HG02938 (cell line): ENCODE results near the gene NF1.
"Not testable (repeated sequence)": the region's sequence is repeated elsewhere in the genome, so short reads cannot be mapped to it uniquely, and the experiment has no call there.

ENCODE experiments used
- ATAC-seq: cut with Tn5 transposase; IDR thresholded peaks from one replicate; pipeline ENCODE4 v1.9.1; 2021; ENCODE audit warnings: mild to moderate bottlenecking, moderate library complexity; ENCODE audit not compliant: unreplicated experiment

The NF1 gene

GRCh38 chr17:31094600-31095235 is at the start of gene NF1:
NF1 (plus strand) TSS chr17:31094977; CDS start chr17:31095310, 333 bp downstream.
- ATAC-seq = peak; percentile 79

- ATAC-seq = not testable (repeated sequence)
Measured at GRCh38 chr17:31046856-31047425, 47.8 kb upstream of the NF1 start.

GRCh38 chr17:31048142-31048541 is 46.6 kb upstream of the NF1 start:
- ATAC-seq = no peak

- ATAC-seq = no peak
Measured at GRCh38 chr17:31048780-31049179, 46.0 kb upstream of the NF1 start.

- ATAC-seq = no peak
Measured at GRCh38 chr17:31050948-31051347, 43.8 kb upstream of the NF1 start.

GRCh38 chr17:31051506-31051905 is 43.3 kb upstream of the NF1 start:
- no peak for ATAC-seq

- ATAC-seq = no peak
Measured at GRCh38 chr17:31052187-31052889, 42.4 kb upstream of the NF1 start.

- no peak for ATAC-seq
Measured at GRCh38 chr17:31053071-31053470, 41.7 kb upstream of the NF1 start.

GRCh38 chr17:31054761-31055160 is 40.0 kb upstream of the NF1 start:
- no peak for ATAC-seq

GRCh38 chr17:31058976-31059375 is 35.8 kb upstream of the NF1 start:
- no peak for ATAC-seq

- no peak for ATAC-seq
Measured at GRCh38 chr17:31060791-31061550, 33.8 kb upstream of the NF1 start.

GRCh38 chr17:31061678-31062077 is 33.1 kb upstream of the NF1 start:
- no peak for ATAC-seq

- no peak for ATAC-seq
Measured at GRCh38 chr17:31062346-31062745, 32.4 kb upstream of the NF1 start.

GRCh38 chr17:31064707-31065106 is 30.1 kb upstream of the NF1 start:
- no peak for ATAC-seq

GRCh38 chr17:31067691-31068184 is 27.0 kb upstream of the NF1 start:
- ATAC-seq = no peak

GRCh38 chr17:31068291-31068690 is 26.5 kb upstream of the NF1 start:
- no peak for ATAC-seq

- no peak for ATAC-seq
Measured at GRCh38 chr17:31072186-31072585, 22.6 kb upstream of the NF1 start.

GRCh38 chr17:31073411-31073810 is 21.4 kb upstream of the NF1 start:
- ATAC-seq = no peak

GRCh38 chr17:31074772-31075555 is 19.8 kb upstream of the NF1 start:
- ATAC-seq = no peak

- no peak for ATAC-seq
Measured at GRCh38 chr17:31078290-31078689, 16.5 kb upstream of the NF1 start.

GRCh38 chr17:31079731-31080130 is 15.0 kb upstream of the NF1 start:
- no peak for ATAC-seq
